H1 (cell line): Measurements from ENCODE around the gene GLB1L2. TPM values are rescaled to one million over a fixed set of nuclear protein-coding genes. Genes with fewer than 3 reads are reported as not detected.

ENCODE experiments used
- CHD7 ChIP-seq: fragments of 300-600 bp; sonication (generic); IDR thresholded peaks from 2 replicates; pipeline ENCODE4 v1.7.1; 2012; ENCODE audit warnings: low read length, moderate library complexity, mild to moderate bottlenecking, inconsistent platforms; ENCODE audit not compliant: insufficient replicate concordance
- SP1 ChIP-seq: IDR thresholded peaks from 2 replicates; pipeline ENCODE4 v1.6.1; 2011; ENCODE audit warnings: low read depth, low read length
- ZNF274 ChIP-seq: IDR thresholded peaks from 2 replicates; pipeline ENCODE4 v1.7.0; 2012; ENCODE audit warnings: low read length, borderline replicate concordance; ENCODE audit errors: extremely low read depth
- polyA plus RNA-seq, 7 experiments: library from polyadenylated mRNA; depleted of rRNA in 3 of 7; stranded (reverse) in 5 of 7; unstranded in 2 of 7; fragments of >200 nt in 5 of 7; fragments of 200-250 nt in 2 of 7; gene quantifications; 1 replicate in 5 of 7; 2 replicates in 1 of 7; 4 replicates in 1 of 7; pipeline versions ENCODE4 v1.2.1 to v1.2.3, GENCODE V29; 2011 to 2013; ENCODE audit warnings: missing spikeins in 2 of 7, mixed read lengths in 2 of 7
- total RNA-seq: library from RNA; stranded (reverse); fragmentation: NEBNext Ultra II Directional; extraction: Animal tissue kit (Norgen Biotek cat#: 25700); gene quantifications from 2 replicates; pipeline ENCODE4 v1.2.1, GENCODE V29; 2021
- TF ChIP-seq, protein P1 (sequence below), 3 experiments: IDR thresholded peaks; 1 replicate in 2 of 3; 2 replicates in 1 of 3; pipeline versions ENCODE4 v1.5.1 to v1.6.1; 2011; ENCODE audit warnings: low read length in 3 of 3, mild to moderate bottlenecking in 3 of 3, inconsistent platforms in 2 of 3, low read depth in 1 of 3, moderate library complexity in 1 of 3; ENCODE audit not compliant: insufficient read depth in 1 of 3; ENCODE audit errors: control extremely low read depth in 1 of 3

The GLB1L2 gene
- total and polyA plus RNA-seq, 2 of the 8 experiments (the other 6 are each of a cell fraction or from before 2014, with no cell fraction given) = 4.4 to 7.9 TPM

- TF ChIP-seq CHD7 (no peak), ZNF274 (no peak), SP1 (no peak)
- TF ChIP-seq, protein P1, sequence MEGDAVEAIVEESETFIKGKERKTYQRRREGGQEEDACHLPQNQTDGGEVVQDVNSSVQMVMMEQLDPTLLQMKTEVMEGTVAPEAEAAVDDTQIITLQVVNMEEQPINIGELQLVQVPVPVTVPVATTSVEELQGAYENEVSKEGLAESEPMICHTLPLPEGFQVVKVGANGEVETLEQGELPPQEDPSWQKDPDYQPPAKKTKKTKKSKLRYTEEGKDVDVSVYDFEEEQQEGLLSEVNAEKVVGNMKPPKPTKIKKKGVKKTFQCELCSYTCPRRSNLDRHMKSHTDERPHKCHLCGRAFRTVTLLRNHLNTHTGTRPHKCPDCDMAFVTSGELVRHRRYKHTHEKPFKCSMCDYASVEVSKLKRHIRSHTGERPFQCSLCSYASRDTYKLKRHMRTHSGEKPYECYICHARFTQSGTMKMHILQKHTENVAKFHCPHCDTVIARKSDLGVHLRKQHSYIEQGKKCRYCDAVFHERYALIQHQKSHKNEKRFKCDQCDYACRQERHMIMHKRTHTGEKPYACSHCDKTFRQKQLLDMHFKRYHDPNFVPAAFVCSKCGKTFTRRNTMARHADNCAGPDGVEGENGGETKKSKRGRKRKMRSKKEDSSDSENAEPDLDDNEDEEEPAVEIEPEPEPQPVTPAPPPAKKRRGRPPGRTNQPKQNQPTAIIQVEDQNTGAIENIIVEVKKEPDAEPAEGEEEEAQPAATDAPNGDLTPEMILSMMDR (IDR thresholded peaks at IDR 0.05; ENCODE audit: control extremely low read depth in 1 of 3, insufficient read depth in 1 of 3, low read depth in 1 of 3, low read length in 3 of 3) = no peak
These were observed 19.6 kb upstream of the GLB1L2 start (continued) for GRCh38 chr11:134312223-134312622.
